ENCODE data around the gene ATP1B1. TPM values are rescaled to one million over a fixed set of nuclear protein-coding genes. Genes with fewer than 3 reads are reported as not detected.

The ATP1B1 gene
- total and polyA plus RNA-seq, 2 experiments from 2014 or later: 51.0 to 73.4 TPM

DNA sequence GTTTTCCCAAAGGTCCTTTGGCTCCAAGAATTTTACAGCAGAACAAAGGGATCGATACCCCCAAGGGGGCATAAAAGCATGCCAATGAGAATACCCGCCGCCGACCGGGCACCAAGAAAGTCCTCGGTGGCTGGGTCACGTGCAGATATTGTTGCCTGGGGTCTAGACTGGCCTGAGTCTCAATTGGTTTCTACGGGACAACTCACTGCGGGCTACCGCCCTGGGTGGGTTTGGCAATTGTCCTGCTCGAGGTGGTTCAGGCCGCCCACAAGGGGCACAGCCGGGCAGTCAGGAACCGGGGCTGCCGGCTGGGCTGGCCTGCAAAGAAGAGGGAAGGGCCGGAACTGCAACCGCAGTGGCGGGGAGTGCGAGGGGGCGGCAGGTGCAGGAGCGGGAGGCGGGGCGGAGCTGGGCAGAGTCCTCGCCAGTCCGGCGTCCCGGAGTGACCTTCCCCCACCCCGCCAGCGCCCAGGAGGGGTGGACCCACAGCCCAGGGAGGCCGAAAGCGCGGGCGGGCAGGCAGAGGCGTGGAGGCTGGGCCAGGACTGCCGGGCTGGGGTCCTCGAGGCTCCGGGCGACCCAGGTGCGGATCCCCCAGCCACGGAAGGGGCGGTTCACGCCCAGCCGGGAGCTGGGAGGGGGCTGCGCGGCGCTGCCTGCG, 926 bp upstream of the ATP1B1 start:
- no peaks in the 10 kb centered on the region for H3K36me3 ChIP-seq (ENCODE audit: insufficient read depth)
- DNase-seq (ENCODE audit: low spot score) (peak; percentile 88), ATAC-seq (peak; percentile 56)
- H4K20me1 ChIP-seq (replicated peaks; ENCODE audit: insufficient read depth): no peaks in the 10 kb centered on the region; the same call in 1 of the 2 replicates
- peak; percentile 52 for TF ChIP-seq POLR2AphosphoS5 (IDR thresholded peaks at IDR 0.05; ENCODE audit: low read depth)
- TF ChIP-seq, protein P1, sequence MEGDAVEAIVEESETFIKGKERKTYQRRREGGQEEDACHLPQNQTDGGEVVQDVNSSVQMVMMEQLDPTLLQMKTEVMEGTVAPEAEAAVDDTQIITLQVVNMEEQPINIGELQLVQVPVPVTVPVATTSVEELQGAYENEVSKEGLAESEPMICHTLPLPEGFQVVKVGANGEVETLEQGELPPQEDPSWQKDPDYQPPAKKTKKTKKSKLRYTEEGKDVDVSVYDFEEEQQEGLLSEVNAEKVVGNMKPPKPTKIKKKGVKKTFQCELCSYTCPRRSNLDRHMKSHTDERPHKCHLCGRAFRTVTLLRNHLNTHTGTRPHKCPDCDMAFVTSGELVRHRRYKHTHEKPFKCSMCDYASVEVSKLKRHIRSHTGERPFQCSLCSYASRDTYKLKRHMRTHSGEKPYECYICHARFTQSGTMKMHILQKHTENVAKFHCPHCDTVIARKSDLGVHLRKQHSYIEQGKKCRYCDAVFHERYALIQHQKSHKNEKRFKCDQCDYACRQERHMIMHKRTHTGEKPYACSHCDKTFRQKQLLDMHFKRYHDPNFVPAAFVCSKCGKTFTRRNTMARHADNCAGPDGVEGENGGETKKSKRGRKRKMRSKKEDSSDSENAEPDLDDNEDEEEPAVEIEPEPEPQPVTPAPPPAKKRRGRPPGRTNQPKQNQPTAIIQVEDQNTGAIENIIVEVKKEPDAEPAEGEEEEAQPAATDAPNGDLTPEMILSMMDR (conservative IDR thresholded peaks at IDR 0.05; ENCODE audit: low read depth in 2 of 2): 0 out of 4 replicates have a peak, but pooled peaks of 1 of the 2 experiments have one; percentile 10
- TF ChIP-seq, protein P2, sequence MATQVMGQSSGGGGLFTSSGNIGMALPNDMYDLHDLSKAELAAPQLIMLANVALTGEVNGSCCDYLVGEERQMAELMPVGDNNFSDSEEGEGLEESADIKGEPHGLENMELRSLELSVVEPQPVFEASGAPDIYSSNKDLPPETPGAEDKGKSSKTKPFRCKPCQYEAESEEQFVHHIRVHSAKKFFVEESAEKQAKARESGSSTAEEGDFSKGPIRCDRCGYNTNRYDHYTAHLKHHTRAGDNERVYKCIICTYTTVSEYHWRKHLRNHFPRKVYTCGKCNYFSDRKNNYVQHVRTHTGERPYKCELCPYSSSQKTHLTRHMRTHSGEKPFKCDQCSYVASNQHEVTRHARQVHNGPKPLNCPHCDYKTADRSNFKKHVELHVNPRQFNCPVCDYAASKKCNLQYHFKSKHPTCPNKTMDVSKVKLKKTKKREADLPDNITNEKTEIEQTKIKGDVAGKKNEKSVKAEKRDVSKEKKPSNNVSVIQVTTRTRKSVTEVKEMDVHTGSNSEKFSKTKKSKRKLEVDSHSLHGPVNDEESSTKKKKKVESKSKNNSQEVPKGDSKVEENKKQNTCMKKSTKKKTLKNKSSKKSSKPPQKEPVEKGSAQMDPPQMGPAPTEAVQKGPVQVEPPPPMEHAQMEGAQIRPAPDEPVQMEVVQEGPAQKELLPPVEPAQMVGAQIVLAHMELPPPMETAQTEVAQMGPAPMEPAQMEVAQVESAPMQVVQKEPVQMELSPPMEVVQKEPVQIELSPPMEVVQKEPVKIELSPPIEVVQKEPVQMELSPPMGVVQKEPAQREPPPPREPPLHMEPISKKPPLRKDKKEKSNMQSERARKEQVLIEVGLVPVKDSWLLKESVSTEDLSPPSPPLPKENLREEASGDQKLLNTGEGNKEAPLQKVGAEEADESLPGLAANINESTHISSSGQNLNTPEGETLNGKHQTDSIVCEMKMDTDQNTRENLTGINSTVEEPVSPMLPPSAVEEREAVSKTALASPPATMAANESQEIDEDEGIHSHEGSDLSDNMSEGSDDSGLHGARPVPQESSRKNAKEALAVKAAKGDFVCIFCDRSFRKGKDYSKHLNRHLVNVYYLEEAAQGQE (IDR thresholded peaks at IDR 0.05; ENCODE audit: unreplicated experiment): no peak
- TF ChIP-seq NANOG (IDR thresholded peaks at IDR 0.05; ENCODE audit: borderline replicate concordance): no peak
- no peak for TF ChIP-seq JUNB (IDR thresholded peaks at IDR 0.05; ENCODE audit: unreplicated experiment)
- TF ChIP-seq, protein P3, sequence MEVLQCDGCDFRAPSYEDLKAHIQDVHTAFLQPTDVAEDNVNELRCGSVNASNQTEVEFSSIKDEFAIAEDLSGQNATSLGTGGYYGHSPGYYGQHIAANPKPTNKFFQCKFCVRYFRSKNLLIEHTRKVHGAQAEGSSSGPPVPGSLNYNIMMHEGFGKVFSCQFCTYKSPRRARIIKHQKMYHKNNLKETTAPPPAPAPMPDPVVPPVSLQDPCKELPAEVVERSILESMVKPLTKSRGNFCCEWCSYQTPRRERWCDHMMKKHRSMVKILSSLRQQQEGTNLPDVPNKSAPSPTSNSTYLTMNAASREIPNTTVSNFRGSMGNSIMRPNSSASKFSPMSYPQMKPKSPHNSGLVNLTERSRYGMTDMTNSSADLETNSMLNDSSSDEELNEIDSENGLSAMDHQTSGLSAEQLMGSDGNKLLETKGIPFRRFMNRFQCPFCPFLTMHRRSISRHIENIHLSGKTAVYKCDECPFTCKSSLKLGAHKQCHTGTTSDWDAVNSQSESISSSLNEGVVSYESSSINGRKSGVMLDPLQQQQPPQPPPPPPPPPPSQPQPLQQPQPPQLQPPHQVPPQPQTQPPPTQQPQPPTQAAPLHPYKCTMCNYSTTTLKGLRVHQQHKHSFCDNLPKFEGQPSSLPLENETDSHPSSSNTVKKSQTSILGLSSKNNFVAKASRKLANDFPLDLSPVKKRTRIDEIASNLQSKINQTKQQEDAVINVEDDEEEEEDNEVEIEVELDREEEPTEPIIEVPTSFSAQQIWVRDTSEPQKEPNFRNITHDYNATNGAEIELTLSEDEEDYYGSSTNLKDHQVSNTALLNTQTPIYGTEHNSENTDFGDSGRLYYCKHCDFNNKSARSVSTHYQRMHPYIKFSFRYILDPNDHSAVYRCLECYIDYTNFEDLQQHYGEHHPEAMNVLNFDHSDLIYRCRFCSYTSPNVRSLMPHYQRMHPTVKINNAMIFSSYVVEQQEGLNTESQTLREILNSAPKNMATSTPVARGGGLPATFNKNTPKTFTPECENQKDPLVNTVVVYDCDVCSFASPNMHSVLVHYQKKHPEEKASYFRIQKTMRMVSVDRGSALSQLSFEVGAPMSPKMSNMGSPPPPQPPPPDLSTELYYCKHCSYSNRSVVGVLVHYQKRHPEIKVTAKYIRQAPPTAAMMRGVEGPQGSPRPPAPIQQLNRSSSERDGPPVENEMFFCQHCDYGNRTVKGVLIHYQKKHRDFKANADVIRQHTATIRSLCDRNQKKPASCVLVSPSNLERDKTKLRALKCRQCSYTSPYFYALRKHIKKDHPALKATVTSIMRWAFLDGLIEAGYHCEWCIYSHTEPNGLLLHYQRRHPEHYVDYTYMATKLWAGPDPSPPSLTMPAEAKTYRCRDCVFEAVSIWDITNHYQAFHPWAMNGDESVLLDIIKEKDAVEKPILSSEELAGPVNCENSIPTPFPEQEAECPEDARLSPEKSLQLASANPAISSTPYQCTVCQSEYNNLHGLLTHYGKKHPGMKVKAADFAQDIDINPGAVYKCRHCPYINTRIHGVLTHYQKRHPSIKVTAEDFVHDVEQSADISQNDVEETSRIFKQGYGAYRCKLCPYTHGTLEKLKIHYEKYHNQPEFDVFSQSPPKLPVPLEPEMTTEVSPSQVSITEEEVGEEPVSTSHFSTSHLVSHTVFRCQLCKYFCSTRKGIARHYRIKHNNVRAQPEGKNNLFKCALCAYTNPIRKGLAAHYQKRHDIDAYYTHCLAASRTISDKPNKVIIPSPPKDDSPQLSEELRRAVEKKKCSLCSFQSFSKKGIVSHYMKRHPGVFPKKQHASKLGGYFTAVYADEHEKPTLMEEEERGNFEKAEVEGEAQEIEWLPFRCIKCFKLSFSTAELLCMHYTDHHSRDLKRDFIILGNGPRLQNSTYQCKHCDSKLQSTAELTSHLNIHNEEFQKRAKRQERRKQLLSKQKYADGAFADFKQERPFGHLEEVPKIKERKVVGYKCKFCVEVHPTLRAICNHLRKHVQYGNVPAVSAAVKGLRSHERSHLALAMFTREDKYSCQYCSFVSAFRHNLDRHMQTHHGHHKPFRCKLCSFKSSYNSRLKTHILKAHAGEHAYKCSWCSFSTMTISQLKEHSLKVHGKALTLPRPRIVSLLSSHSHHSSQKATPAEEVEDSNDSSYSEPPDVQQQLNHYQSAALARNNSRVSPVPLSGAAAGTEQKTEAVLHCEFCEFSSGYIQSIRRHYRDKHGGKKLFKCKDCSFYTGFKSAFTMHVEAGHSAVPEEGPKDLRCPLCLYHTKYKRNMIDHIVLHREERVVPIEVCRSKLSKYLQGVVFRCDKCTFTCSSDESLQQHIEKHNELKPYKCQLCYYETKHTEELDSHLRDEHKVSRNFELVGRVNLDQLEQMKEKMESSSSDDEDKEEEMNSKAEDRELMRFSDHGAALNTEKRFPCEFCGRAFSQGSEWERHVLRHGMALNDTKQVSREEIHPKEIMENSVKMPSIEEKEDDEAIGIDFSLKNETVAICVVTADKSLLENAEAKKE (CRISPR knock-in tag; IDR thresholded peaks at IDR 0.05): no peak
- TF ChIP-seq STAT1 (IDR thresholded peaks at IDR 0.05; ENCODE audit: unreplicated experiment): no peak
- peak; percentile 21; the same call in 1 of the 2 replicates for TF ChIP-seq ETS1 (IDR thresholded peaks at IDR 0.05)
- peaks cover 39% of the 10 kb centered on the region for H3K4me1 ChIP-seq (ENCODE audit: insufficient read depth)
- 0 out of 2 replicates have a peak overlapping the region, but pooled peaks have one; percentile 50 for H3K27ac ChIP-seq (ENCODE audit: low read depth)
- peaks cover 7% of the 10 kb centered on the region; the same call in 1 of the 2 replicates for H3K27me3 ChIP-seq (ENCODE audit: insufficient read depth)
- H3F3A ChIP-seq (replicated peaks; ENCODE audit: low read depth): 0 out of 2 replicates have a peak, but pooled peaks cover 9% of the 10 kb centered on the region
- Mint-ChIP-seq H3K27ac (peak overlapping the region; percentile 91), H3K36me3 (ENCODE audit: low read depth) (peaks cover 5% of the 10 kb centered on the region), H3K4me1 (peaks cover 48% of the 10 kb centered on the region), H3K27me3 (ENCODE audit: insufficient read depth, low read depth, poor library complexity) (peaks cover 8% of the 10 kb centered on the region), H3K9me3 (peaks cover 4% of the 10 kb centered on the region; the same call in 1 of the 3 replicates), H3K4me3 (peak overlapping the region; percentile 74)
- peaks cover 37% of the 10 kb centered on the region for H3K79me2 ChIP-seq (replicated peaks; ENCODE audit: insufficient read depth)
- peak overlapping the region; percentile 90 for H3K4me2 ChIP-seq
- H2AFZ ChIP-seq: peak overlapping the region; percentile 92; the same call in 1 of the 2 replicates
- H3K9me2 ChIP-seq (ENCODE audit: insufficient read depth): no peaks in the 10 kb centered on the region; the same call in 1 of the 2 replicates
- H3K4me3 ChIP-seq: peak overlapping the region; percentile 94

Data from GM23338 (cell line).